Anterior cingulate cortex (tissue), 58 donors: ENCODE data around the gene TCHP.
"Not testable (repeated sequence)": the region's sequence is repeated elsewhere in the genome, so short reads cannot be mapped to it uniquely, and the experiment has no call there.

Experiments
- DNase-seq, 58 donors: peaks; one replicate each; lab custom pipeline; 2025; lab: John Stamatoyannopoulos, UW

TCHP gene, protein sequence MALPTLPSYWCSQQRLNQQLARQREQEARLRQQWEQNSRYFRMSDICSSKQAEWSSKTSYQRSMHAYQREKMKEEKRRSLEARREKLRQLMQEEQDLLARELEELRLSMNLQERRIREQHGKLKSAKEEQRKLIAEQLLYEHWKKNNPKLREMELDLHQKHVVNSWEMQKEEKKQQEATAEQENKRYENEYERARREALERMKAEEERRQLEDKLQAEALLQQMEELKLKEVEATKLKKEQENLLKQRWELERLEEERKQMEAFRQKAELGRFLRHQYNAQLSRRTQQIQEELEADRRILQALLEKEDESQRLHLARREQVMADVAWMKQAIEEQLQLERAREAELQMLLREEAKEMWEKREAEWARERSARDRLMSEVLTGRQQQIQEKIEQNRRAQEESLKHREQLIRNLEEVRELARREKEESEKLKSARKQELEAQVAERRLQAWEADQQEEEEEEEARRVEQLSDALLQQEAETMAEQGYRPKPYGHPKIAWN

DNA sequence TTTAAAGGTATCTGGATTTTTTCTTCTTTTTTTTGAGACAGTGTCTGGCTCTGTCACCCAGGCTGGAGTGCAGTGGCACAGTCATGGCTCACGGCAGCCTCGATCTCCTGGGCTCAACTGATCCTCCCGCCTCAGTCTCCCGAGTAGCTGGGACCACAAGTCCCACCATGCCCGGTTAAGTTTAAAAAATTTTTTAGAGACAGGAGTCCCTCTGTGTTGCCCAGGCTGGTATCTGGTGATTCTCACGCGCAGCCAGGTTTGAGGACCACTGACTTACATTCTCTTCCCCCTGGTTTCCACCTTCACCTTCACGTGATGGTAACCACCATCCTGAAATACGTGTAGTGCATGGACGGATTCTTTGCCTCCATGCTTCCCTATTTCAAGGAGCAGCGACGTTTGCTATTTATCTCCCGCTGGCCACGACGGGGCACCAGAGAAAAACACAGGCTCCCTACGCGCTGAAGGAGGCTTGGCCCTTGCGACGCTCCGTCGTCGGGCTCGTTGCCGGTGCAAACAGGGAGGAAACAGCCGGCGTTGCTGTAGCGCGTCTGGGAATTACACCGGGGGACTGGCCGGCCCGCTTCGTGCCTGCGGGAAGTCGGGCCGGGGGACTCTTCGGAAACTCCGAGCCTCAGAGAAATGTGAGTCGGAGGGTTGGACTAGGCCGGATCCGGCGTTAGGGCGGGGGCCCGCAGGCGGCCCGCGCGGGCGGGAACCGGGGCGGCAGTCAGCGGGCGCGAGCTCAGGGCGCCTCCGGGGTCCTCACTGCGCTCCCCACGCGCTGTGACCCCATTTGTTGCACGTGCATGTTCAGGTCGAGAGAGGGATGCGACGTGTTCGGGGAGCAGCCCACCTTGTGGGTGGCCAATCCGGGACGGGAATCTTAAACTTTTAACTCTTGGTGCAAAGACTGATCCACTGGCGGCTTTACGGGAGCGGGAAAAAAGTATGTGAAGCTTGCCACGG lies at the start of gene TCHP:
TCHP (plus strand) TSS at position 492 of the 969 bp plus-strand sequence. CDS start 2,753 bp downstream, outside the sequence.
- peak; percentile 18 to 91 (median 80) for DNase-seq

DNA sequence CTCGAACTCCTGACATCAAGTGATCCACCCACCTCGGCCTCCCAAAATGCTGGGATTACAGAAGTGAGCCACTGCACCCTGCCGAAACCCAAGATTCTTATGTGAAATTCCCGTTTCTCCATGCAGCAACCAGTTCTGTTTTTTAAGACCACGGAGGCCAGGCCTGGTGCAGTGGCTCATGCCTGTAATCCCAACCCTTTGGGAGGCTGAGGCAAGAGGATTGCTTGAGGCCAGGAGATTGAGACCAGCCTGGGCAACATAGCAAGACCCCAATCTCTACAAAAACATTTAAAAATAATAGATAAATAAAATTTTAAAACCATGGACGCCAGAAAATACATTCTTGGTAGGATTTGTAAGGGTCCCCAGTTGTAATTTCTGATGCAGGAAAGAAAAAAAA lies 49.6 kb upstream of the TCHP start:
- not testable (repeated sequence) for DNase-seq

DNA sequence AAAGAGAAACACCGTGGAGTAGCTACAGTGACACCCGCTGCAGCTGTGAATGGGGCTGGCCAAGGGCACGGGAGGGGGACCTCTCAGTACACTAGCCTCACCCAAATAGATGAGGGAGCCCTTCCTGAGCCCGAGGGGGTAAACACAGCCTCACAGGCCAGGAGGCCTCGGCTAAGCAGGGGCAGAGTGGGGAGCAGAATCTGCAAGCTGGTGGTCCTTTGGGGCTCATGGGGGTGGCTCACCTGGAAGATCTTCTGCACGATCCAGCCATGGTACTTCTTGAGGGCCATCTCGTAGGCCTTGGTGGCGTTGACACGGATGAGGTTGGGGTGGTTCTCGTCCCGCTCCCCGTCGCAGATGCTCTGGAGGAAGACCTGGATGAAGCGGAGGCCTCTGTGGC lies 44.7 kb upstream of the TCHP start:
- no peak for DNase-seq

DNA sequence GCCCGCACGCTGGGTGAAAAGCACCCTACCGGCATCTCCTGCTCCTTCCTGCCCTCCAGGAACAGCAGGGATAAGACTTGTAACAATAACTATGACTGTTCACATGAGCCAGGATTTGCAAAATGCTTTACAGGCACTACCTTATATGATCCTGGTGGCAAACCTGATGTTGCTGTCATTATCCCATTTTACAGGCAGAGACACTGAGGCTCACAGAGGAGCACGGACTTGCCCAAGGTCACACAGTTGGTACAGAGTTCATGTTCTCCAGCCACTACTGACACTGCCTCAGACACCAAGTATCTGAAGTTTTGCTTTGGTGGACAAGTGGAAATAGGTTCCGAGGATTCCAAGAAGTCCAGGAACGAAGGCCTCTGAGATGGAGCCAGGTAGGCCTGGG lies 42.4 kb upstream of the TCHP start:
- no peak for DNase-seq

DNA sequence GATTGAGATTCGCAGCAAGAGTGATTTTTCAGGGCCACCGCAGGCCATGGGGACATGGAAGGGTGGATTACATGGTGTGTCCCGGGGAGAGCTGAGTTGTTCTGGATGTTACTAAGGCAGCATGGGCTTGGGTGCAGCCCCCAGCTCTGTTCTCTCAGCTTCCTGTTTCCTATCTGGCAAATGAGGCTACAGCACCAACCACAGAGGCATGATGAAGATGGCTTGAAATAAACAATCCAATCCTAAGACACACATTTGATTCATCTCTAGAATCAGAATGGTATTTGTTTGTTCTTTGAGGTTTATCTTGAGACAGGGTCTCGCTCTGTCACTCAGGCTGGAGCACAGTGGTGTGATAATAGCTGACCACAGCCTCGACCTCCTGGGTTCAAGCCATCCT lies 41.3 kb upstream of the TCHP start:
- no peak for DNase-seq

DNA sequence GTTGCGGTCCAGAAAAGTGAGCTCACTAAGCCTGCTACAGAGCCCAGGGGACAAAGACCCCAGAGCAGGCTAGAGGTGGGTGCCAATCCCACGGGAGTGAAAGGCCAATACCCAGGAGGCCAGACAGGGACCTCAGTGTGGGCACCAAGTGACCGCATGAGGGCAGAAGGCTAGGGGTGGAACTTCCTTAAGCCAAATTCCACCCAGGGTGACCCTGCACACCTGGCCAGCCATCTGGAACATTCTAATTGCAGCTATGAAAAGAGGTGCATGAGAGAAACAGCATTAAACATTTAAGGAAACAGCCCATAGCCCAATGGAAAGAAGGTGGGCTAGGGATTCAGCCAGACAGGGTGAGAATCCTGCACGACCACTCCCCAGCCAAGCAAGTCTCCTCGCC lies 39.1 kb upstream of the TCHP start:
- DNase-seq: no peak

DNA sequence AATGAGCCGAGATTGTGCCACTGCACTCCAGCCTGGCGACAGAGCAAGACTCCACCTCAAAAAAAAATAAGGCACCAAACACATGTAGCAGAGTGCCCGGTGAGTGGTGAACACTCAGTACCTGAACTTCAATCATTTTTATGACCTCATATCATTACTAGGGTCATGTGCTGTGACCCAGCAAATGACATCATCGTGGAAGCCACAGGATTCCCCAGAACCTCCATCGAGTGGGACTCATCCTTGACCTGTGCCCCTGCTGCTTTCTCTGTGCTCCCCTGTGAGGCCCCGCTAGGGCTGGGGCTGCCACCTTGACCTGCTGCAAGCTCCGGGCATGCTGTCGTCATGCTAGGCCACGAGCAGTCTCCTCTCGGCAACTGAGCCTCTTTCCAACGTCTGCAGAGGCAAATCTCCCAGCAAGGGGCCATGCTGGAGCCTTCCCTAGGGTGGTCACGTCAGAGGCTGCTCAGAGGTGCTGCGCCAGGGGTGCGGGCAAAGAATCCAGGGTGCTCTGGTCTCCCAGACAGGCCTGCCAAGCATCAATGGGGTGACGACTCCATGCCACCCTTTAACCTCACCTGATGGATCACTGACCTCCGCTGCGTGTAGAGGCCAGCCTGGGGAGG lies 38.3 kb upstream of the TCHP start:
- no peak for DNase-seq

DNA sequence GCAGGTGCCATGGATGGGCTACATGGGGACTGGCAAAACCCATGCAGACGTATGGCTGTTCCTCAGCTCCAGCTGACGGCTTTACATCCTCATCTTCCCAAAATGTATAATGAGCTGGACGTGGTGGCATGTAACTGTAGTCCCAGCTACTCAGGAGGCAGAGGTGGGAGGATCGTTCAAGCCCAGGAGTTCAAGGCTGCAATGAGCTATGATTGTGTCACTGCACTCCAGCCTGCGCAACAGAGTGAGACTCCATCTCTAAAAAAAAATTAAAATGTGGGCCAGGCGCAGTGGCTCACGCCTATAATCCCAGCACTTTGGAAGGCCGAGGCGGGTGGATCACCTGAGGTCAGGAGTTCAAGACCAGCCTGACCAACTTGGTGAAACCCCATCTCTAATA lies 37.6 kb upstream of the TCHP start:
- not testable (repeated sequence) for DNase-seq

DNA sequence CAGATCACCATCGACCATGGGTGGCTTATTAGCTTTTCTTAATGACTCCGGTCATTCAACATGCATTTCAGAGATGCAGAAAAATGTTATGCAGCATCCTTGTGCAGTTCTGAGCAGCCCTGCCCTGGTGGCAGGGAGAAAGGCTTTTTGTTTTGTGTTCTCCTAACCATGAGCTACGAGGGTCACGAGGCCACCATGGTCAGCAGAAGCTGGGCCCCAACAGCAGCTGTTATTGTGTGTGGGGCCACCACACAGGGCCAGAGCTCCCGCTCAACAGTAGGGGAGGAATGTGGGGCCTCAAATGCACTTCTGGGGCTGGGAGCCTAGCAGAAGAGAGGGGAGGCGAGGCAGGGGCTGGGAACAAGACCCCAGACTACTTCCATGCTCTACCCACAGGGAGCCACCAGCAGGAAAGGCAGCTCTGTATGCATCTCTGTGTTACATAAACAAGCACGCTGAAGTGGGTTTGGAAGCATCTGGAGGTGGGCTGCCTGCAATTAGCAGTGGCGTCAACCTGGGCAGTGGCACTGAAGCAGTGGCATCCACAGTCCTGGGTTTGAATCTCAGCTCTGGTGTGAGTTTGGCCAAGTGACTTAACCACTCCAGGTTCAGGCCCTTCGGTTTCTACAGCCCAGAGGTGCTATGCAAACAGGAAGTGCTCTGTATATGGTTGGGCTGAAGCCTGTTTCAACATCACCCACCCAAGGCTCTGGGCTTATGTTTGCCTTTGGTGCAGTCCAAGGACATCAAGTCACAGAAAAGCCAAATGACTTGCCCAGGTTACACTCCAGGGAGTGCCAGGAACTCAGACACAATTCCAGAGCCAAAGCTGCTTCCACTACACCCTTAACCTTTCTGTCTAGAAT lies 36.0 kb upstream of the TCHP start:
- DNase-seq: peak in 50 of 58 donors; percentile 13 to 89 (median 61)

DNA sequence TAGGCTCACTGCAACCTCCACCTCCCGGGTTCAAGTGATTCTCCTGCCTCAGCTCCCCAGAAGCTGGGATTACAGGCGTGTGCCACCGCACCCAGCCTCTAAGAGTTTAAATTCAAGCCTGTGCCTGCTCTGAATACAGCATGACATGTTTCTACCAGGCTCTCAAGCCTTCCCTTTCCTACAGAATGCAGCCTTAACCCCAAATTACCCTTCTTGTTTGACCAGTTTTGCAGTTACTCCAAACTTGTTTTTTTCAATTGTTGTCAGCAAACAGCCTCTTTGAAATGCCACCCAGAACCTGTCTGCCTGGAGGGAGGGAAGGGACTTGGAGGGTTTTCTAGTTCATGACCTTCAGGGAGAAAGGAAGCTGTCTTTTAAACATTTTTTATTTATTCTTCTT lies 35.2 kb upstream of the TCHP start:
- DNase-seq: no peak

DNA sequence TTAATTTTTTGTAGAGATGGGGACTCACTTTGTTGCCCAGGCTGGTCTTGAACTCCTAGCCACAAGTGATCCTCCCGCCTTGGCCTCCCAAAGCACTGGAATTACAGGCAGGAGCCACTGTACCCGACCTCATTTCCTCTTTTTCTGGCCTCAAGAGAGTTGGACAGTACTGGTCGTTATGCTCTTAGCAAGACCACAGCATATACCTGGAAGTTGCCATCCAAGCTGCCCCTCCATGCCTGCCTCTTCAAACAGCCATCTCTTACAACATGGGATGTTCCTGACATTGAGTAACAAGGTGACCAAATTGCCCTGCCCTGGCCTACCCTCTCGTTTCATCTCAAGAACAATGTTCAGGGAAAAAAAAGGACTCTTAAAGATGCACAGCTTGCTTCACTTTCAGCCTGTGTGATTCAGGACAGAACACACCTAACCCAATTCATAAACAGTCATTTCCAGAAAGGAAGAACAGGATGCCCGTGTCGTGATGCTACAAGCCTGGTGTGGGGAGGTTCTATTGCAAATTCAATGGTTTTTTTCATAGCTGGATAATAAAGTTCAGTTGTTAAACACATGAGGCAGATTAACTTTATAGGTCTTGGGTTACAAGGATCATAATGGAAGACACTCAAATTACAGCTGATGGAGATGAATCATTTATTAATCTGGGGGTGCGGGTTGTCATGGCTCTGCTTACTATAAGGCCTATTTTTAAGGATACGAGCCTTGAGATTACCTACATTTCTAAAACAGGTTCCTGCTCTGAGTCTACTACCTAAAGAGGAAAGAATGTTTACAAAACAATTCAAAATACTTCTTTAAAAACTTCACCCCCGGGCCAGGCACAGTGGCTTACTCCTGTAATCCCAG lies 31.7 kb upstream of the TCHP start:
- DNase-seq: no peak

DNA sequence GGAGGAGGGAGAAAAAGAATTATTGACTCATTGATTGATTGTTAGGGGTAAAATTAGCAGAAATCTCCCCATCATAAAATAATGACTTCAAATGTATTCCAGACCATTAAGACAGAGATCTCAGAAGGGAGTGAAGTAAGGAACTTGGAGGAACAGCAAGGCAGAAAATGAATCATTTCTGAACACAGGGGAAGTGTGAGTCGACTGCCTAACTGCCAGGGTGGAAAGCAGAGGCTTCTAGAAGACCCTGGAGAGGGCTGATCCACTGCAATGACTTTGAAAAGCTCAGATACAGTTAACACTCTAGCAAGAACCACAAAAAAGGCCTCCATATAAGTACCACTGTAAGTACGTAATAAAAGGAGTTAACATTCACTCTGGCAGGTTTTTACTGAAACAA lies 29.4 kb upstream of the TCHP start:
- DNase-seq: no peak

DNA sequence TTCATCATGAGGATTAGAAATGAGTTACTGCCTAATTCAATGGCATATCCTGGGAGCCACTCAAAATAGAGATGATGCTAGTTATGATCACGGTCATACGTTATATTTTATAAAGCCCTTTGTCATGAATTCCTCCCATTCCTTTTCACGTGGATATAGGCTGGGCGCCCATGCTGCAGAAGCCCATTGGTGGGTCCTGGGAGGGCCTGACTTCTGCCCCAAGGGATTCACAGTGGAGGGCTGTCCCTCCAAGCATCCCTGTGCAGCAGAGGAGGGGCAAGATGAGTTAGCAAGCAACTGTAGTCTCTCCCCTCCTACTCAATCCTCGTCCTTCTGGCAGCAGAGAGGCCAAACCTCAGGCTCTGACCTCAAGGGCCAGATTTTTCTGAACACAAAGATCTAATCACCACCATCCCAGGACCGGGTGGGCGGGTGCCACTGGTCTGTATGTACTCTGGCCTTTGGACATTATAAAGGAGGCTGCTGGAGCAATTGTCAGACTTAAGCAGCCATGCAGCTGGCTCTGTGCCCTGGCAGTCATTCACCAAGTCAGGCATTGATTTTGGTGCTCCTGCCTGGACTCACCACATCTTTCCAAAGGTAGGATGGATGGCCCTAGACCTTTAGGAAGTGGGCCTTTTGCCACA lies 28.3 kb upstream of the TCHP start:
- peak in 5 of 58 donors; percentile 9 to 71 (median 30) for DNase-seq

DNA sequence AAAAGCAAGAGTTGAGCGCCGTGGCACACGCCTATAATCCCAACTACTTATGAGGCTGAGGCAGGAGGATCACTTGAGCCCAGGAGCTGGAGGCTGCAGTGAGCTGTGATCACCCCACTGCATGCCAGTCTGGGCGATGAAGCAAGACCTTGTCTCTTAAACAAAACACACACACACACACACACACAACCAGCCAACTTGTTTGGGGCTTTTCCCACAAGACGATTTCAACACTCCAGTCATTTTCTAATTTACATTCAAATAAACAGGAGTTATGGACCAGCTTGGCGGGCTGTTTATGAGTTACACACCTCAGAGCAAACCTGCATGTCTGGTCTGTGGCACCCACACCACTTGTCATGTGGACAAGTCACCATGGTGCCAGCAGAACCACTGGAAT lies 26.4 kb upstream of the TCHP start:
- DNase-seq: no peak

DNA sequence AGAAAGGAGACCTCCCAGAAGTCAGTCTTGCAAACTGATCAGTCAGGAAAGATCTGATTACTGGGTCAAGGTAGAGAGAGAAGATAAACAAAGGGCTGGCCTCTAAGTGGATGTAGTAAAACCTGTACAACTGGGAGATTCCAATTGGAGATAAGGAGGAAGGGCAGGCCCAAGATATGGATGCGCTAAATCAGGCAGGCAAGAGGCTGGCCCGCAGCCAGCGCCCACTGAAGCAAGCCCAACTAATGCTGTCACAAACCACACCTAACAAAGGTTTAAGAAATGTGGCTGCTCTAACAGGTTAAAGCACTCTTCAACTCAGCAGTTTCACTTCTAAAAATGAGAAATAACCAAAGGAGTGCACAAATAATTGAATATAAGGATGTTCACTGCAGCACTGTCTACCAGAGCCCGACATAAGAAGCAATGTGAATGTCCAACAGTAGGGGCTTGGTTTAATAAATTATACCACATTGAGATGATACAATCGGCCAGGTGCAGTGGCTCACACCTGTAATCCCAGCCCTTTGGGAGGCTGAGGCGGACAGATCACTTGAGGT lies 24.4 kb upstream of the TCHP start:
- DNase-seq: peak in 1 of 58 donors; percentile 35

DNA sequence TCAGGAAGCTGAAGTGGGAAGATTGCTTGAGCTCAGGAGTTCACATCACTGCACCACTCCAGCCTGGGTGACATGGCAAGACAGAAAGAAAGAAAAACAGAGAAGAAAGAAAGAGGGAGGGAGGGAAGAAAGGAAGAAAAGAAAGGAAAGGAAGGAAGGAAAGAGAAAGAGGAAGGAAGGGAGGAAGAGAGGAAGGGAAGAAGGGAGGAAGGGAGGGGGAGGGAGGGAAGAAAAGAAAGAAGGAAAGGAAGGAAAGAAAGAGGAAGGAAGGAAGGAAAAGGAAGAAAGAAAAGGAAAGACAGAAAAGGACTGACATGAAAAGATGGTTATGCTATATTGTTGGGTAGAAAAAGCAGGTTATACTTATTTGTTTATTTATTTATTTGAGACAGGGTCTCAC lies 23.7 kb upstream of the TCHP start:
- DNase-seq: no peak

DNA sequence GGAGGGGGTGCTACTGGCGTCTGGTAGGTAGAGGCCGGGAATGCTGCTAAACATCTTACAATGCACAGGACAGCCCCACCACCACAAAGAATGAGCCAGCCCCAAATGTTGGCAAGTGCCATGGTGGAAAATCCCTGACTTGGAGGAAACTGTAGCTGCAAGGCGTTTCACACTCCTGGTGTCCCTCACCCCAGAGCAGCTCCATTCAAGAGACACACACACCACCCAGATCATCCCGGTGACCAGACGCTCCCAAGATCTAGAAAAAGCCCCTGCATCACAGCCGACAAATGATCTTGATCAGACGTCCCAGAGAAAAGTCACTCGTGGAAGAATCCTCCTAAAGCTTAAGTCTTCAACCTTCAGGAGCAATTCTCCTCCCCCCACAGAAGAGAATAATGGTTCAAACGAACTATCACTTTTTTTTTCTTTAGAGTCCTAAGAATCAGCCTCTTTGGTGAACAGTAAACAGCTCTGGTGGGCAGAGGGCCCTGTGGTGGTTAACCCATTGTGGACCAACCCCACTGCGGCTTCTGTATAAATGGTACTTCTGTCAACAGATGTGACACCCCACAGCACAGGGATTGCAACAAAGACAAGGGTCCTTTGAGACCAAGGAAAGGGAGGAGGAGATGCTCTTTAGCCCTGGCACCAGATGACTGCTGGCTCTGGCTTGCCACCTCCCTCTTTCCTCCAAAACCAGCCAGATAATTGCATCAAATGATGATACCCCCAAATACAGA lies 22.4 kb upstream of the TCHP start:
- DNase-seq: peak in 31 of 58 donors; percentile 11 to 71 (median 40)
